GM23248 (cell line): ENCODE data around the gene PAIP2.

Experiments used
- EZH2 ChIP-seq: fragments of 200-600 bp; sonication (generic); IDR thresholded peaks from 2 replicates; pipeline ENCODE4 v1.6.1; 2018; ENCODE audit warnings: antibody characterized with exemption, mild to moderate bottlenecking; ENCODE audit not compliant: insufficient read depth, poor library complexity, severe bottlenecking
- EZH2phosphoT487 ChIP-seq: fragments of 200-600 bp; sonication (generic); IDR thresholded peaks from 2 replicates; pipeline ENCODE4 v1.6.1; 2018; ENCODE audit warnings: antibody characterized with exemption, moderate library complexity, mild to moderate bottlenecking, low read depth; ENCODE audit not compliant: insufficient read depth

DNA sequence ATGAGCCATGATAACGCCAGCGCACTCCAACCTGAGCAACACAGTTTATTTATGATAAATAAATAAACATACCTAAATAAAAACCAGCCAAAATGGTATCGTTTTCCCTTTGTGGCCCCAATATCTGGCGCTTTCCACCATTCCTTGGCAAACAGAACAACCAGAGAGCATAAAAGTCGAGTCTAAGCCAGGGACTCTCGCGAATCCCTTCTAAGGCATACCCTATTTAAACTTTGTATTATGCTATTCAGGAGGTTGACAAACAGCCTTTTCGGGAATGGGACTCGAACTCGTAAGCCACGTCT is 48.5 kb upstream of the PAIP2 start:
- TF ChIP-seq EZH2: no peak
- no peak for TF ChIP-seq EZH2phosphoT487
